Adipocyte (in vitro differentiated cells): ENCODE results near the gene FAM219B.

Experiments used
- DNase-seq: peaks from one replicate; pipeline ENCODE4 v3.0.0-alpha.2; 2015; ENCODE audit warnings: low read depth
- H3K27me3 ChIP-seq: replicated peaks from 2 replicates; pipeline ENCODE4 v1.7.0; 2013; ENCODE audit warnings: mild to moderate bottlenecking, low read length, moderate library complexity; ENCODE audit not compliant: control insufficient read depth, insufficient read depth
- H3K36me3 ChIP-seq: 2 replicates; pipeline ENCODE4 v1.7.0; 2013; ENCODE audit warnings: low read length, mild to moderate bottlenecking, moderate library complexity; ENCODE audit not compliant: control insufficient read depth, insufficient read depth, severe bottlenecking
- H3K4me1 ChIP-seq: 2 replicates; pipeline ENCODE4 v1.7.0; 2013; ENCODE audit warnings: mild to moderate bottlenecking, low read length, moderate library complexity; ENCODE audit not compliant: control insufficient read depth, insufficient read depth
- H3K4me3 ChIP-seq: 2 replicates; pipeline ENCODE4 v1.7.0; 2013; ENCODE audit warnings: mild to moderate bottlenecking, low read length, moderate library complexity
- H3K9ac ChIP-seq: 2 replicates; pipeline ENCODE4 v1.7.0; 2013; ENCODE audit warnings: mild to moderate bottlenecking, low read length, moderate library complexity
- H3K9me3 ChIP-seq: 2 replicates; pipeline ENCODE4 v1.7.0; 2013; ENCODE audit warnings: mild to moderate bottlenecking, low read length, moderate library complexity; ENCODE audit not compliant: control insufficient read depth

Gene FAM219B

GRCh38 chr15:74872702-74873035 lies 34.0 kb downstream of the FAM219B start:
- peak overlapping the region; percentile 94 for H3K9ac ChIP-seq
- no peaks in the 10 kb centered on the region for H3K27me3 ChIP-seq
- peak overlapping the region; percentile 97 for H3K4me3 ChIP-seq
- no peak for DNase-seq
- peaks cover 33% of the 10 kb centered on the region for H3K4me1 ChIP-seq
- no peaks in the 10 kb centered on the region for H3K9me3 ChIP-seq
- H3K36me3 ChIP-seq = no peaks in the 10 kb centered on the region

- H3K9me3 ChIP-seq = no peaks in the 10 kb centered on the region
- peak; percentile 65 for DNase-seq
- no peaks in the 10 kb centered on the region for H3K36me3 ChIP-seq
- peak overlapping the region; percentile 54 for H3K4me3 ChIP-seq
- H3K9ac ChIP-seq = peak overlapping the region; percentile 48
- H3K4me1 ChIP-seq = peaks cover 40% of the 10 kb centered on the region
- no peaks in the 10 kb centered on the region for H3K27me3 ChIP-seq
These were observed 36.0 kb downstream of the FAM219B start for GRCh38 chr15:74870436-74871215.

- Histone ChIP-seq H3K27me3 (no peaks in the 10 kb centered on the region), H3K4me3 (peak overlapping the region; percentile 54), H3K36me3 (no peaks in the 10 kb centered on the region), H3K9ac (peak overlapping the region; percentile 48), H3K4me1 (peaks cover 43% of the 10 kb centered on the region), H3K9me3 (no peaks in the 10 kb centered on the region)
- DNase-seq = peak; percentile 36
These were observed 36.8 kb downstream of the FAM219B start for GRCh38 chr15:74869726-74870407.

- DNase-seq = no peak
- Histone ChIP-seq H3K36me3 (no peaks in the 10 kb centered on the region), H3K27me3 (no peaks in the 10 kb centered on the region), H3K4me3 (peak overlapping the region; percentile 54), H3K9ac (peak overlapping the region; percentile 48), H3K4me1 (peaks cover 43% of the 10 kb centered on the region), H3K9me3 (no peaks in the 10 kb centered on the region)
These were observed 37.3 kb downstream of the FAM219B start for GRCh38 chr15:74869372-74869725.

GRCh38 chr15:74868059-74868458 lies 38.6 kb downstream of the FAM219B start:
- no peak for DNase-seq

GRCh38 chr15:74867466-74868038 lies 39.1 kb downstream of the FAM219B start:
- no peaks in the 10 kb centered on the region for H3K36me3 ChIP-seq
- peaks cover 37% of the 10 kb centered on the region for H3K4me1 ChIP-seq
- H3K4me3 ChIP-seq = no peak overlapping the region
- H3K27me3 ChIP-seq = no peaks in the 10 kb centered on the region
- H3K9me3 ChIP-seq = no peaks in the 10 kb centered on the region
- no peak overlapping the region for H3K9ac ChIP-seq
- no peak for DNase-seq

More at GRCh38 chr15:74868059-74868458, 38.6 kb downstream of the FAM219B start:
- H3K9me3 ChIP-seq = no peaks in the 10 kb centered on the region
- no peak overlapping the region for H3K9ac ChIP-seq
- no peaks in the 10 kb centered on the region for H3K36me3 ChIP-seq
- no peaks in the 10 kb centered on the region for H3K27me3 ChIP-seq
- peaks cover 39% of the 10 kb centered on the region for H3K4me1 ChIP-seq
- H3K4me3 ChIP-seq = no peak overlapping the region

- H3K36me3 ChIP-seq = no peaks in the 10 kb centered on the region
- H3K9ac ChIP-seq = no peak overlapping the region
- peaks cover 28% of the 10 kb centered on the region for H3K4me1 ChIP-seq
- no peak overlapping the region for H3K4me3 ChIP-seq
- no peaks in the 10 kb centered on the region for H3K27me3 ChIP-seq
- H3K9me3 ChIP-seq = no peaks in the 10 kb centered on the region
- DNase-seq = peak; percentile 42
These were observed 40.6 kb downstream of the FAM219B start for GRCh38 chr15:74866090-74866489.

GRCh38 chr15:74865316-74865715 lies 41.3 kb downstream of the FAM219B start:
- no peak overlapping the region for H3K4me3 ChIP-seq
- no peaks in the 10 kb centered on the region for H3K27me3 ChIP-seq
- H3K36me3 ChIP-seq = no peaks in the 10 kb centered on the region
- DNase-seq = no peak
- H3K9ac ChIP-seq = no peak overlapping the region
- no peaks in the 10 kb centered on the region for H3K9me3 ChIP-seq
- H3K4me1 ChIP-seq = peaks cover 20% of the 10 kb centered on the region

- Histone ChIP-seq H3K9me3 (no peaks in the 10 kb centered on the region), H3K9ac (no peak overlapping the region), H3K4me3 (no peak overlapping the region), H3K27me3 (no peaks in the 10 kb centered on the region), H3K36me3 (no peaks in the 10 kb centered on the region), H3K4me1 (peaks cover 10% of the 10 kb centered on the region)
- DNase-seq = no peak
These were observed 42.4 kb downstream of the FAM219B start for GRCh38 chr15:74864296-74864695.

GRCh38 chr15:74863239-74864056 lies 43.2 kb downstream of the FAM219B start:
- DNase-seq = no peak
- no peak overlapping the region for H3K4me3 ChIP-seq
- no peaks in the 10 kb centered on the region for H3K36me3 ChIP-seq
- no peaks in the 10 kb centered on the region for H3K27me3 ChIP-seq
- H3K9me3 ChIP-seq = no peaks in the 10 kb centered on the region
- H3K4me1 ChIP-seq = peaks cover 9% of the 10 kb centered on the region
- no peak overlapping the region for H3K9ac ChIP-seq

- DNase-seq = no peak
- no peaks in the 10 kb centered on the region for H3K27me3 ChIP-seq
These were observed 48.3 kb downstream of the FAM219B start for GRCh38 chr15:74858369-74858740.

More at GRCh38 chr15:74858369-74858740, 48.3 kb downstream of the FAM219B start:
- no peak overlapping the region for H3K4me3 ChIP-seq
- H3K36me3 ChIP-seq = peaks cover 10% of the 10 kb centered on the region
- no peaks in the 10 kb centered on the region for H3K9me3 ChIP-seq
- no peaks in the 10 kb centered on the region for H3K4me1 ChIP-seq
- H3K9ac ChIP-seq = no peak overlapping the region
